Measurements from ENCODE around the gene TTC9.

DNA sequence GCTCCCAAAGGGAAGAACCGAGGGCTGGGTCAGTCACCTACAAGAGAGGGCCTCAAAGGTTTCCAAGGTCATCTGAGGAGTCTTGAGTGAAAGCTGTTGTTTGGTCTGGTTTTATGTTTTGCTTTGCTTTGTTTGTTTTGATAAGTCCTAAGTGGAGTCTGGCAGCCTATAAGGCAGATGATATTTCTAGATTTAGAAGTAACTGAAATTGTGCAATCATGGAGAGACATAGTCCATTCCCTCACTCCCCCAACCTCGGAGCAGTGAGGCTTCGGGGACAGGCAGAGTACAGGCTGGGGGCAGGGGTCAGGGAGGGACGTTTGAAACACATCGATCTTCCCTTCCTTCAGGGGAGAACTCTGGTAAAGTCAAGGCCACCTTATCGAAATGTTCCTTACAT is 42.3 kb downstream of the TTC9 start:
- TF ChIP-seq, protein P1, sequence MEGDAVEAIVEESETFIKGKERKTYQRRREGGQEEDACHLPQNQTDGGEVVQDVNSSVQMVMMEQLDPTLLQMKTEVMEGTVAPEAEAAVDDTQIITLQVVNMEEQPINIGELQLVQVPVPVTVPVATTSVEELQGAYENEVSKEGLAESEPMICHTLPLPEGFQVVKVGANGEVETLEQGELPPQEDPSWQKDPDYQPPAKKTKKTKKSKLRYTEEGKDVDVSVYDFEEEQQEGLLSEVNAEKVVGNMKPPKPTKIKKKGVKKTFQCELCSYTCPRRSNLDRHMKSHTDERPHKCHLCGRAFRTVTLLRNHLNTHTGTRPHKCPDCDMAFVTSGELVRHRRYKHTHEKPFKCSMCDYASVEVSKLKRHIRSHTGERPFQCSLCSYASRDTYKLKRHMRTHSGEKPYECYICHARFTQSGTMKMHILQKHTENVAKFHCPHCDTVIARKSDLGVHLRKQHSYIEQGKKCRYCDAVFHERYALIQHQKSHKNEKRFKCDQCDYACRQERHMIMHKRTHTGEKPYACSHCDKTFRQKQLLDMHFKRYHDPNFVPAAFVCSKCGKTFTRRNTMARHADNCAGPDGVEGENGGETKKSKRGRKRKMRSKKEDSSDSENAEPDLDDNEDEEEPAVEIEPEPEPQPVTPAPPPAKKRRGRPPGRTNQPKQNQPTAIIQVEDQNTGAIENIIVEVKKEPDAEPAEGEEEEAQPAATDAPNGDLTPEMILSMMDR (IDR thresholded peaks at IDR 0.05; ENCODE audit: low read depth, low read length, poor library complexity, severe bottlenecking) = no peak
- TF ChIP-seq EZH2phosphoT487 (IDR thresholded peaks at IDR 0.05; ENCODE audit: borderline replicate concordance, low read length) = no peak
